ENCODE data around the gene SYCP2. TPM values are rescaled to one million over a fixed set of nuclear protein-coding genes. Genes with fewer than 3 reads are reported as not detected.
"Not testable (repeated sequence)": the region's sequence is repeated elsewhere in the genome, so short reads cannot be mapped to it uniquely, and the experiment has no call there.

The SYCP2 gene, protein sequence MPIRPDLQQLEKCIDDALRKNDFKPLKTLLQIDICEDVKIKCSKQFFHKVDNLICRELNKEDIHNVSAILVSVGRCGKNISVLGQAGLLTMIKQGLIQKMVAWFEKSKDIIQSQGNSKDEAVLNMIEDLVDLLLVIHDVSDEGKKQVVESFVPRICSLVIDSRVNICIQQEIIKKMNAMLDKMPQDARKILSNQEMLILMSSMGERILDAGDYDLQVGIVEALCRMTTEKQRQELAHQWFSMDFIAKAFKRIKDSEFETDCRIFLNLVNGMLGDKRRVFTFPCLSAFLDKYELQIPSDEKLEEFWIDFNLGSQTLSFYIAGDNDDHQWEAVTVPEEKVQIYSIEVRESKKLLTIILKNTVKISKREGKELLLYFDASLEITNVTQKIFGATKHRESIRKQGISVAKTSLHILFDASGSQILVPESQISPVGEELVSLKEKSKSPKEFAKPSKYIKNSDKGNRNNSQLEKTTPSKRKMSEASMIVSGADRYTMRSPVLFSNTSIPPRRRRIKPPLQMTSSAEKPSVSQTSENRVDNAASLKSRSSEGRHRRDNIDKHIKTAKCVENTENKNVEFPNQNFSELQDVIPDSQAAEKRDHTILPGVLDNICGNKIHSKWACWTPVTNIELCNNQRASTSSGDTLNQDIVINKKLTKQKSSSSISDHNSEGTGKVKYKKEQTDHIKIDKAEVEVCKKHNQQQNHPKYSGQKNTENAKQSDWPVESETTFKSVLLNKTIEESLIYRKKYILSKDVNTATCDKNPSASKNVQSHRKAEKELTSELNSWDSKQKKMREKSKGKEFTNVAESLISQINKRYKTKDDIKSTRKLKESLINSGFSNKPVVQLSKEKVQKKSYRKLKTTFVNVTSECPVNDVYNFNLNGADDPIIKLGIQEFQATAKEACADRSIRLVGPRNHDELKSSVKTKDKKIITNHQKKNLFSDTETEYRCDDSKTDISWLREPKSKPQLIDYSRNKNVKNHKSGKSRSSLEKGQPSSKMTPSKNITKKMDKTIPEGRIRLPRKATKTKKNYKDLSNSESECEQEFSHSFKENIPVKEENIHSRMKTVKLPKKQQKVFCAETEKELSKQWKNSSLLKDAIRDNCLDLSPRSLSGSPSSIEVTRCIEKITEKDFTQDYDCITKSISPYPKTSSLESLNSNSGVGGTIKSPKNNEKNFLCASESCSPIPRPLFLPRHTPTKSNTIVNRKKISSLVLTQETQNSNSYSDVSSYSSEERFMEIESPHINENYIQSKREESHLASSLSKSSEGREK (N-terminal part only)
- 7.0 and 7.6 TPM in 2 replicates for total RNA-seq

DNA sequence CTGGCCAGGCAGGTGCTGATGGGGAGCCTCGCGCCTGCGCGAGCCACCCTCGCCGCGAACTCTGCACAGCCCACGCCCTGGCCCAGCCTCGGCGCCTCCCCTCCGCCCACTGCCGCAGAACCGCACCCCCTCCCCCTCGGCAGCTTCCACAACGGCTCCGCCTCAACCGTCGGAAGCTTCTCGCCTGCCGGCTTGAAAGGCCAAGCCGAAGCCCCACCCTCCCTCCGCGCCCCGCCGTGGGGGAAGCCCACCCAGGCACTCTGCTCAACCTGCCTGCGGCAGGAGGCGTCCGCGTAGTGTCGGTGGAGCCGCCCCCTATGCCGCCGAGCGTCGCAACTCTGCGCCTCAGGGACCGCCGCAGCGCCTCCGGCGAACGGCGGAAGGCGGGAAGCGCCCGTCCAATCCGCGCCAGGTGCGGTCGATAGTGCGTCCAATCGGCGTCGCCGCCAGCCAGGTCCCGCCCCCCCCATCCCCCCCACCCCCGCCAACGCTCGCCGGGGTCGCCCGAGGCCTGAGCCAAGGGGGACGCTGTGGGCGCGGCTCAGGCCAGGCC, at the start of gene SYCP2:
SYCP2 (minus strand) TSS at position 342 of the 553 bp plus-strand sequence. CDS start 11,224 bp downstream, outside the sequence.
- intact Hi-C loops (cut with micrococcal nuclease), result no loop called here

- intact Hi-C loops (cut with micrococcal nuclease), result no loop called here
These were observed 49.6 kb upstream of the SYCP2 start for GRCh38 chr20:59983076-59983475.

DNA sequence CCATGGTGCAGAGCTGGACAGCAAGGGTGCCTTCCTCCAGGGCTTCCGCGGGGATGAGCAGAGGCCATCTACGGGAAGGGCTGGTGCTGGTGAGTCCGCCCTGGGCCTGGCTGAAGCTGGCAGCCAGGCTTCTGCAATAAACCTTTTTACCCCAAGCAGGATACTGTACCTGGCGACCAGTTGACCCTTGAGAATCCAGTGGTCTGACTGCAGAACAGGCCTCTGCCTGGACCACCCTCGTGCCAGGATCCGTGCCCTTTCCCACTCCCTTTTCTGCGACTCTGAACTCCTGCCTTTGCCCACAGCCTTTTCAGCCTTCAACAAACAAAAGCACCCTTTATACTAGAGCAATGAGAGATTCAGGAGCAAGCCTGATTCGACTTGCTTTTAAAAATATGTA, 43.6 kb upstream of the SYCP2 start:
- intact Hi-C loops (cut with micrococcal nuclease), result no loop called here

GRCh38 chr20:59976156-59976782, 42.8 kb upstream of the SYCP2 start:
- intact Hi-C loops (cut with micrococcal nuclease), result no loop called here

DNA sequence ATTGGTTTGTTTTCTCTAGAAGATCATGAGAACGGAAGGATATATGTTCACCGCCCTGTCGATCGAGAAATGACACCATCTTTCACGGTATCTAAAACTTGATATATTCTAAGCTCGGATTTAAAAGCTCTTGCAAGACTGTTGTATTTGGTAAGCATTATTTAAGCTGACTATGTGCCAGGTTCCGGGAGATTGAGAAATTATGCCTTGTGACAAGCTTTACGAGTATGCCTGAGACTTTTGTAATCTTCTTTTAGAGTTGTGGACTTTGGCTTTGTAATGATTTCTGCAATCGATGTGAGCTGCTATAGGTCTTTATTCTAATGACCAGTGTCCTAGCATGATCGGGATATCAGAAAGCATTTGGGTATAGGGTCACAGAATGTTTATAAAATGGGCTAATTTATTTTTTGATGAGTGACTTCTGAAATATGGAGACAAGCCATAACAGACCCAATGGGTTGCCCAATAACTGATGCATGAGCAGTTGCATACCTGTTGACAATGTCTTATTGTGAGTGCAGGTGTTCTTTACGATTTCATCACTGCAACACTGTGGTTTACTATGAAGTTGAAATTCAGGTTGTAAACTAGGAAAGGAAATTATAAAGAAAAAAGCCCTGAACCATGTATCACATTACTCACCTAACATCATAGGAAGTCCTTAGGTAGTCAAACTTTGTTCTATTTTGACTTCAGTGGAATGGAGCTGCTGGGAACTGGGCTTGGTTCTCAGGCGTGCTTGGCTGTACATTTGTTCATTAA, 38.8 kb upstream of the SYCP2 start:
- intact Hi-C loops (cut with micrococcal nuclease), result no loop called here

- intact Hi-C loops (cut with micrococcal nuclease), result no loop called here
These were observed 38.0 kb upstream of the SYCP2 start for GRCh38 chr20:59971428-59971827.

DNA sequence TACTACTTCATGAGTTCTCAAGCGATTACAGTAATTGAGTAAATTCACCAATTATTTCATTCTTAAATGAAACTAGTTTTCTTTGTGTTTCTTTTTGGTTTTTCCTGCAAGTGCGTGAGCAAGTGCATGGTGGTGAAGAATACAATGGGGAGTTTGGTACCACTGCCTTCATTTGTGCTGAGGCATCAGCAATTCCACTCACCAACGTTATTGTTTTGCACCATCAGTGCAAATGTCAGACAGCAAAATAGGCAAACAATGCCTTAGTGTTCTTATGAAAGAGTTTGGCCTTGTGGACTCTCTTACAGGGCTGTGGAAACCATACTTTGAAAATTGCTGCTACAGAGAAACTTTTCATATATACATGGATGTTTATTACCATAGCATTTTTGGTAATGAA, 33.0 kb upstream of the SYCP2 start:
- intact Hi-C loops (cut with micrococcal nuclease), result no loop called here

GRCh38 chr20:59962155-59962554, 28.7 kb upstream of the SYCP2 start:
- intact Hi-C loops (cut with micrococcal nuclease), result no loop called here

- intact Hi-C loops (cut with micrococcal nuclease), result no loop called here
These were observed 28.0 kb upstream of the SYCP2 start for GRCh38 chr20:59961423-59961822.

DNA sequence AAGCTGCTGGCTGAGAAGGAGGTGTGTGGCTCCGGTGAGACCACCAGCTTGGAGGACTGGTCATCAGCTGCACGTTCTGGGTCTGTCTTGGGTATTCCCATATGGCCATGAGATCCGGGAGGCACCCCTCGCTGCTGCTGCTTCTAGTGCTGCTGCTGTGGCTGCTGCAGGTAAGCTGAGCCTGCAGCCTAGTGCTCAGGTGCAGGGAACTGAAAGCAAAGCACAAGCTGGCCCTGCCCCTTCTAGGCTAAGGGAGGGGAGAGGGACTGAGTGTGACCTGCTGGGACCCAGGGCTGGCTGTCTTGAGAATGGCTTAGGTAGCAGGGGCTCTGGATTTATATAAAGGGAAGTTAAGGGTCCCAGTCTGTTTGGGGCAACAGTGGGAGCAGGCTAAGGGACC, 25.2 kb upstream of the SYCP2 start:
- intact Hi-C loops (cut with micrococcal nuclease), result no loop called here

DNA sequence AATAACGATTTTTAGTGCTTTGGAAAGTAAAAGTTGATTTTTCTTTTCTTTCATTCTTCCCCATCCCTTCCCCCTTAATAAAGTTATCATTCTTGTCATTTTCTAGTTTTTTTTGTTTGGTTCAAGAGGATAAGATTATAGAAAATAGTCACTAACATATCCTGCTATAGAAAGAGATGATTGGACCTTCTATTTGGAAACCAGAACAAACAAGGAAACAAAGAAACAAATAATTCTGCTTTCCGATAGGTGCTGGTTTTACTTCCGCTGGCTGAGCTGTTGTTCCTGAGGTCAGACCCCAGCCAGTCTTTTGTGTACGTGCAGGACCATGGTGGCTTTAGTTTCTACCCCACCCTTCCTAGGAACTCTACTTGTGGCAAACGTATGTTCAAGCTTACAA, 24.7 kb upstream of the SYCP2 start, which contains the start of gene CDH26:
CDH26 (plus strand) TSS at position 301 of the 400 bp plus-strand sequence. CDS start 304 bp downstream, outside the sequence.
- intact Hi-C loops (cut with micrococcal nuclease), result no loop called here

GRCh38 chr20:59957568-59957967, 24.1 kb upstream of the SYCP2 start:
- intact Hi-C loops (cut with micrococcal nuclease), result not testable (repeated sequence)

GRCh38 chr20:59955131-59955796, 21.8 kb upstream of the SYCP2 start:
- intact Hi-C loops (cut with micrococcal nuclease), result no loop called here

GRCh38 chr20:59954718-59955117, 21.3 kb upstream of the SYCP2 start:
- intact Hi-C loops (cut with micrococcal nuclease), result no loop called here

GRCh38 chr20:59949911-59950310, 16.5 kb upstream of the SYCP2 start:
- intact Hi-C loops (cut with micrococcal nuclease), result loop anchor here (1.0 to 2.0 kb wide), 9 partner anchors 10 to 1937 kb away; partner anchors contain the start of genes FAM217B and PPP1R3D

- intact Hi-C loops (cut with micrococcal nuclease), result loop anchor here (1.0 to 2.0 kb wide), 9 partner anchors 9 to 1938 kb away; partner anchors contain the start of genes FAM217B and PPP1R3D
These were observed 15.6 kb upstream of the SYCP2 start for GRCh38 chr20:59948828-59949720.

- intact Hi-C loops (cut with micrococcal nuclease), result loop anchor here (2.0 kb wide), 4 partner anchors 13 to 1939 kb away; no protein-coding TSS in a partner anchor
These were observed 14.8 kb upstream of the SYCP2 start for GRCh38 chr20:59948212-59948611.

DNA sequence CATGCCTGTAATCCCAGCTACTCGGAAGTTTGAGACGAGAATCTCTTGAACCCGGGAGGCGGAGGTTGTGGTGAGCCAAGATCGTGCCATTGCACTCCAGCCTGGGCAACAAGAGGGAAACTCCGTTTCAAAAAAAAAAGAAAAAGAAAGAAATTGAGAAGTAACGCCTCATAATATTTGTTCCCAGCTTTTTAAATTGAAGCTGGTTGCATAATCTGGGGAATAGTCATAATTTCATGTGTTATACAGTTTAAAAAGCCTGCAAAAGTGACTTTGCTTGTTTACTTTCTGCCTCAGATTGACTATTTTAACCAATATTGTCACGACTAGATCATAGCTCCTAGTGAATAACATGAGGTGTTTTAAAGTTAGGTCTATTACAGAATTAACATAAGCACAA, 13.9 kb upstream of the SYCP2 start:
- intact Hi-C loops (cut with micrococcal nuclease), result no loop called here
